Esophagus muscularis mucosa (tissue), 4 donors: Measurements from ENCODE around the gene ZNF283. TPM values are rescaled to one million over a fixed set of nuclear protein-coding genes. Genes with fewer than 3 reads are reported as not detected.

Experiments used
- DNase-seq: peaks from one replicate; pipeline ENCODE4 v3.0.0-alpha.2; 2017; ENCODE audit errors: extremely low spot score
- H3K27ac ChIP-seq, 4 donors: fragments of 200-600 bp; sonication (generic); replicated peaks in 1 of 4; 1 replicate in 3 of 4; 2 replicates in 1 of 4; pipeline ENCODE4 v1.5.1; 2016 to 2019; ENCODE audit warnings: mild to moderate bottlenecking in 1 of 4
- H3K27me3 ChIP-seq, 4 donors: fragments of 200-600 bp; sonication (generic); one replicate each; pipeline versions ENCODE4 v1.5.1 to v1.6.0; 2016 to 2019
- H3K36me3 ChIP-seq, 4 donors: fragments of 200-600 bp; sonication (generic); one replicate each; pipeline ENCODE4 v1.5.1; 2016 to 2019
- H3K4me1 ChIP-seq, 4 donors: fragments of 200-600 bp; sonication (generic); one replicate each; pipeline ENCODE4 v1.5.1; 2016 to 2019
- H3K4me3 ChIP-seq, 4 donors: fragments of 200-600 bp; sonication (generic); 1 replicate in 2 of 4; 2 replicates in 2 of 4; pipeline ENCODE4 v1.5.1; 2016 to 2019; ENCODE audit warnings: mild to moderate bottlenecking in 4 of 4, moderate library complexity in 1 of 4
- H3K9me3 ChIP-seq, 4 donors: fragments of 200-600 bp; sonication (generic); 1 replicate in 3 of 4; 2 replicates in 1 of 4; pipeline ENCODE4 v1.5.1; 2016 to 2019
- EP300 ChIP-seq: sonication (generic); formaldehyde crosslinking; IDR thresholded peaks from one replicate; pipeline ENCODE4 v1.6.1; 2017; ENCODE audit warnings: antibody characterized with exemption
- POLR2A ChIP-seq: fragments of 450-650 bp; IDR thresholded peaks from one replicate; pipeline ENCODE4 v1.6.1; 2017; ENCODE audit warnings: antibody characterized with exemption, moderate library complexity, mild to moderate bottlenecking, low read depth
- POLR2AphosphoS5 ChIP-seq, 2 donors: sonication (generic); formaldehyde crosslinking; IDR thresholded peaks; one replicate each; pipeline ENCODE4 v1.6.1; 2017; ENCODE audit warnings: antibody characterized with exemption in 2 of 2
- WGBS: methylation state at CpG from one replicate; pipeline ENCODE4 v1.1.5; 2018; 5-methylcytosine and 5-hydroxymethylcytosine counted together
- intact Hi-C: fragments of 100-400 bp; cut with DNase I; formaldehyde crosslinking; loops from one replicate; pipeline ENCODE4 v1.15.1; 2023
- total RNA-seq, 4 donors: library from RNA; depleted of rRNA; stranded (reverse); fragments of >200 nt; gene quantifications; one replicate each; pipeline versions ENCODE4 v1.1.0 to v1.2.1, GENCODE V29; 2016
- TF ChIP-seq, protein P1 (sequence below), 3 experiments: fragments of 200-600 bp in 2 of 3; fragments of 450-650 bp in 1 of 3; sonication (generic) in 2 of 3; IDR thresholded peaks; one replicate each; pipeline ENCODE4 v1.5.1; 2017 to 2019; ENCODE audit warnings: antibody characterized with exemption in 3 of 3, mild to moderate bottlenecking in 2 of 3, moderate library complexity in 1 of 3

Gene ZNF283
- total RNA-seq, 4 donors from 2014 or later, result 6.4 to 11.5 (median 7.5) TPM

- TF ChIP-seq POLR2AphosphoS5 (IDR thresholded peaks at IDR 0.05) (no peak), EP300 (no peak)
- TF ChIP-seq, protein P1, sequence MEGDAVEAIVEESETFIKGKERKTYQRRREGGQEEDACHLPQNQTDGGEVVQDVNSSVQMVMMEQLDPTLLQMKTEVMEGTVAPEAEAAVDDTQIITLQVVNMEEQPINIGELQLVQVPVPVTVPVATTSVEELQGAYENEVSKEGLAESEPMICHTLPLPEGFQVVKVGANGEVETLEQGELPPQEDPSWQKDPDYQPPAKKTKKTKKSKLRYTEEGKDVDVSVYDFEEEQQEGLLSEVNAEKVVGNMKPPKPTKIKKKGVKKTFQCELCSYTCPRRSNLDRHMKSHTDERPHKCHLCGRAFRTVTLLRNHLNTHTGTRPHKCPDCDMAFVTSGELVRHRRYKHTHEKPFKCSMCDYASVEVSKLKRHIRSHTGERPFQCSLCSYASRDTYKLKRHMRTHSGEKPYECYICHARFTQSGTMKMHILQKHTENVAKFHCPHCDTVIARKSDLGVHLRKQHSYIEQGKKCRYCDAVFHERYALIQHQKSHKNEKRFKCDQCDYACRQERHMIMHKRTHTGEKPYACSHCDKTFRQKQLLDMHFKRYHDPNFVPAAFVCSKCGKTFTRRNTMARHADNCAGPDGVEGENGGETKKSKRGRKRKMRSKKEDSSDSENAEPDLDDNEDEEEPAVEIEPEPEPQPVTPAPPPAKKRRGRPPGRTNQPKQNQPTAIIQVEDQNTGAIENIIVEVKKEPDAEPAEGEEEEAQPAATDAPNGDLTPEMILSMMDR (IDR thresholded peaks at IDR 0.05), result no peak
- peaks cover 0 to 34% (median 26%) of the 10 kb centered on the region in 4 donors for H3K36me3 ChIP-seq
- no peak overlapping the region for H3K27ac ChIP-seq
- DNase-seq, result no peak
- no peaks in the 10 kb centered on the region for H3K4me1 ChIP-seq
- H3K27me3 ChIP-seq, result no peaks in the 10 kb centered on the region
- no peak overlapping the region for H3K4me3 ChIP-seq
- peaks cover 10 to 97% (median 94%) of the 10 kb centered on the region in 4 donors for H3K9me3 ChIP-seq
- WGBS, result 95% methylated on average over 5 of the region's 5 CpGs
- intact Hi-C loops, result no loop called here
These were observed 45.6 kb downstream of the ZNF283 start for GRCh38 chr19:43872547-43873336.

- Histone ChIP-seq H3K36me3 (peaks cover 8 to 56% (median 29%) of the 10 kb centered on the region in 4 donors), H3K4me1 (no peaks in the 10 kb centered on the region), H3K27ac (no peak overlapping the region), H3K27me3 (no peaks in the 10 kb centered on the region), H3K9me3 (peaks cover 4 to 90% (median 88%) of the 10 kb centered on the region in 4 donors), H3K4me3 (no peak overlapping the region)
- no peak for DNase-seq
- 90% methylated on average over 5 of the region's 5 CpGs for WGBS
- intact Hi-C loops, result no loop called here
- TF ChIP-seq, protein P1 (IDR thresholded peaks at IDR 0.05), result no peak
- TF ChIP-seq POLR2A, result no peak
- TF ChIP-seq EP300, result no peak
- TF ChIP-seq POLR2AphosphoS5 (IDR thresholded peaks at IDR 0.05), result no peak
These were observed 53.4 kb downstream of the ZNF283 start for GRCh38 chr19:43880483-43880882.

GRCh38 chr19:43883864-43884263, 56.7 kb downstream of the ZNF283 start, which contains the start of gene ZNF404:
Gene ZNF404, minus strand, starts transcription at chr19:43883964.
- Histone ChIP-seq H3K27ac (no peak within 1 kb of the TSS), H3K27me3 (no peaks in the 10 kb centered on the region), H3K9me3 (peaks cover 4 to 95% (median 89%) of the 10 kb centered on the region in 4 donors), H3K4me3 (no peak within 1 kb of the TSS), H3K4me1 (no peaks in the 10 kb centered on the region), H3K36me3 (peaks cover 5 to 42% (median 23%) of the 10 kb centered on the region in 4 donors)
- TF ChIP-seq EP300, result no peak
- TF ChIP-seq, protein P1 (IDR thresholded peaks at IDR 0.05), result no peak
- TF ChIP-seq POLR2AphosphoS5 (IDR thresholded peaks at IDR 0.05), result no peak
- TF ChIP-seq POLR2A, result no peak
- intact Hi-C loops, result no loop called here
- no peak for DNase-seq
- 90% methylated on average over 2 of the region's 2 CpGs for WGBS

- Histone ChIP-seq H3K36me3 (peaks cover 0 to 29% (median 0%) of the 10 kb centered on the region in 4 donors), H3K4me1 (peaks cover under 1 to 4% (median 3%) of the 10 kb centered on the region in 4 donors), H3K27me3 (no peaks in the 10 kb centered on the region), H3K27ac (no peak overlapping the region), H3K9me3 (peaks cover 0 to 73% (median 46%) of the 10 kb centered on the region in 4 donors), H3K4me3 (no peak overlapping the region)
- WGBS, result 98% methylated on average over 2 of the region's 2 CpGs
- TF ChIP-seq EP300, result no peak
- TF ChIP-seq POLR2AphosphoS5 (IDR thresholded peaks at IDR 0.05), result no peak
- DNase-seq, result no peak
- intact Hi-C loops, result no loop called here
These were observed 68.7 kb downstream of the ZNF283 start for GRCh38 chr19:43895727-43896308.

Other genes starting within 250 kb of the ZNF283 start
- gene IRGQ, start 231.2 kb upstream of the ZNF283 start, total RNA-seq, result 10 to 100 TPM; 20.3 to 36.0 (median 28.6) TPM
- gene ZNF576, start 230.7 kb upstream of the ZNF283 start, total RNA-seq, result 10 to 100 TPM in 3 of 4 donors, 1 to 10 TPM in 1; 10.0 to 18.6 (median 16.6) TPM
- gene SRRM5, start 215.2 kb upstream of the ZNF283 start, total RNA-seq, result under 1 TPM; 0.13 to 0.42 (median 0.25) TPM
- gene ZNF428, start 207.7 kb upstream of the ZNF283 start, total RNA-seq, result 10 to 100 TPM; 33.2 to 61.3 (median 47.8) TPM
- gene CADM4, start 187.5 kb upstream of the ZNF283 start, total RNA-seq, result 10 to 100 TPM; 31.6 to 67.9 (median 46.9) TPM
- 10 to 100 TPM in 3 of 4 donors, 1 to 10 TPM in 1; 7.5 to 45.7 (median 18.4) TPM for gene PLAUR, start 157.2 kb upstream of the ZNF283 start, total RNA-seq
- not detected for gene IRGC, start 111.2 kb upstream of the ZNF283 start, total RNA-seq
- 10 to 100 TPM in 3 of 4 donors, 1 to 10 TPM in 1; 7.5 to 25.6 (median 22.3) TPM for gene SMG9, start 72.4 kb upstream of the ZNF283 start, total RNA-seq
- gene KCNN4, start 46.3 kb upstream of the ZNF283 start, total RNA-seq, result 1 to 10 TPM; 1.7 to 6.7 (median 1.9) TPM
- gene LYPD5, start 24.9 kb upstream of the ZNF283 start, total RNA-seq, result 10 to 100 TPM in 1 of 4 donors, 1 to 10 TPM in 3; 2.8 to 12.0 (median 8.2) TPM
- 1 to 10 TPM; 1.4 to 5.0 (median 3.5) TPM for gene ZNF404, start 56.6 kb downstream of the ZNF283 start, total RNA-seq
- gene ZNF45, start 108.0 kb downstream of the ZNF283 start, total RNA-seq, result 10 to 100 TPM; 10.1 to 13.1 (median 12.5) TPM
- gene ZNF221, start 123.9 kb downstream of the ZNF283 start, total RNA-seq, result 1 to 10 TPM; 3.5 to 7.1 (median 5.2) TPM
- gene ZNF155, start 156.9 kb downstream of the ZNF283 start, total RNA-seq, result 1 to 10 TPM; 5.3 to 6.2 (median 5.9) TPM
- gene ZNF230, start 175.6 kb downstream of the ZNF283 start, total RNA-seq, result 1 to 10 TPM; 2.7 to 7.5 (median 3.5) TPM
- gene ZNF222, start 198.1 kb downstream of the ZNF283 start, total RNA-seq, result 1 to 10 TPM; 1.2 to 3.8 (median 2.3) TPM
- gene ZNF223, start 224.7 kb downstream of the ZNF283 start, total RNA-seq, result 1 to 10 TPM in 3 of 4 donors, under 1 TPM in 1; 0.83 to 2.6 (median 2.5) TPM
- gene ZNF284, start 244.8 kb downstream of the ZNF283 start, total RNA-seq, result 1 to 10 TPM; 1.3 to 2.9 (median 2.5) TPM